Bone marrow (tissue), 2 donors: ENCODE results near the gene POGK.
"Not testable (repeated sequence)": the region's sequence is repeated elsewhere in the genome, so short reads cannot be mapped to it uniquely, and the experiment has no call there.

ENCODE experiments used
- DNase-seq, 2 donors: peaks; one replicate each; lab custom pipeline; 2025; lab: John Stamatoyannopoulos, UW

POGK gene, protein sequence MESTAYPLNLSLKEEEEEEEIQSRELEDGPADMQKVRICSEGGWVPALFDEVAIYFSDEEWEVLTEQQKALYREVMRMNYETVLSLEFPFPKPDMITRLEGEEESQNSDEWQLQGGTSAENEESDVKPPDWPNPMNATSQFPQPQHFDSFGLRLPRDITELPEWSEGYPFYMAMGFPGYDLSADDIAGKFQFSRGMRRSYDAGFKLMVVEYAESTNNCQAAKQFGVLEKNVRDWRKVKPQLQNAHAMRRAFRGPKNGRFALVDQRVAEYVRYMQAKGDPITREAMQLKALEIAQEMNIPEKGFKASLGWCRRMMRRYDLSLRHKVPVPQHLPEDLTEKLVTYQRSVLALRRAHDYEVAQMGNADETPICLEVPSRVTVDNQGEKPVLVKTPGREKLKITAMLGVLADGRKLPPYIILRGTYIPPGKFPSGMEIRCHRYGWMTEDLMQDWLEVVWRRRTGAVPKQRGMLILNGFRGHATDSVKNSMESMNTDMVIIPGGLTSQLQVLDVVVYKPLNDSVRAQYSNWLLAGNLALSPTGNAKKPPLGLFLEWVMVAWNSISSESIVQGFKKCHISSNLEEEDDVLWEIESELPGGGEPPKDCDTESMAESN

DNA sequence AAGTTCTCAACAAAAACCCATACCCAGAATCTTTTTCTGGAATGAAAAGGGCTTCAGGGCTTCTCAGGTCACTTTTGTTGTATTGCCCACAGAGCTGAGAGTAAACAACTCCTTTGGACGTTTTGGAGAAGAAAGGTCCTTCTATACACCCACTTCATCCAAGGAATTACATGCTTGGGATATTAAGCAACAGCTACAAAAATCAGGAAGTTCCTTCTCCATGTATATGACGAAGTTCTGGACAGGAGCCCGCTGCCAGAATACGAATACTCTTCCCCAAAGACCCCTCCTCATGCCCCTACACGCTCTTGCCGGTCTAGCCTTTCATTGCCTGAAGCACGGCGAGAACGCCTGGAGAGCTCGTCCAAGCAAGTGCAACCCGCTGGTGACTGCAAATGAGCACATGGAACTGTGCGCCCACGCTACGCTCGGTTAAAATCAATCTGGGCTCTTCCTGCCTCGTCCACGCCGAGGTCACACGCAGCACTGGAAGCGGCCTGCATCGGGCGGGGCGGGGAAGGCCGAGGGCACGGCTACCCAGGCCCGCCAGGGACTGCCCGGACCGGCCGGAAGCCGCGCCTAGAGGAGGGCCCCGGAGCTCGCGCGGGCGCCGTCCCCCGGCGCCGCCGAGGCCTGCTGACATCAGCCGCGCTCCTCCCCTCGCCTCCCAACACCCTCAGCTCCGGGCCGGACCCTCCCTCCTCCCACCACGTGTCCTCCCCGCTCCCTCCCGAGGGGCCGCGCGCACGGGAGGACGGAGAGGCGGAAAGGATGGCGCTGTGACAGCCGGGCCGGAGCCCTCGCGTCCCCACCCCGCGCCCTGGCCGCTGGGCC lies at the start of gene POGK:
TSS of gene POGK (plus strand) at position 710 of the 834 bp plus-strand sequence. CDS start 1,482 bp downstream, outside the sequence.
- DNase-seq: peak; percentile 54 to 59

DNA sequence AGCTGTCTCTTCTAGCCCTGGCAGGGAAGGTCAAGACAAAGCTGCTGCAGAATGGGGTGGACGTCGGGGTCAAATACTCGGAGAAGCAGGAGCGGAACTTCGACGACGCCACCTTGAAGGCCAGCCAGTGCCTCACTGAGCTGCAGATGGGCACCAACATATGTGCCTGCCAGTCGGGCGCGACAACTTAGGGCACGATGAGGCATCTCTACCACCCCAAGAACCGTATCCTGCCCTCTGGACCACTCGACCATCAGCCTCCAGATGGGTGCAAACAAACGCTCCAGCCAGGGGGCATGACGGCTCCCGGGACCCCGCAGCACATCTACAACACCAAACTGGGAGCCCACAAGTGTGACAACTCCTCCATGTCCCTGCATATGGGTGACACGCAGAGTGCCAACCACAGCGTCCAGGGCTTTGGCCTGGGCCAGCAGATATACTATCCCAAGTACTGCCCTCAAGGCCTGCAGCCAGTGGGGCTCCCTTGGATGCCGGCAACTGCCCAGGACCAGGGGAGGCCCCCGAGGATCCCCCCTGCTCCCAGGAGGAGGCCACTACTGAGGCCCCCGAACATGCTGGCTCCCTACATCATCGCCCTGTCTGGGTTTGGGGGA lies 42.5 kb upstream of the POGK start:
- no peak for DNase-seq

DNA sequence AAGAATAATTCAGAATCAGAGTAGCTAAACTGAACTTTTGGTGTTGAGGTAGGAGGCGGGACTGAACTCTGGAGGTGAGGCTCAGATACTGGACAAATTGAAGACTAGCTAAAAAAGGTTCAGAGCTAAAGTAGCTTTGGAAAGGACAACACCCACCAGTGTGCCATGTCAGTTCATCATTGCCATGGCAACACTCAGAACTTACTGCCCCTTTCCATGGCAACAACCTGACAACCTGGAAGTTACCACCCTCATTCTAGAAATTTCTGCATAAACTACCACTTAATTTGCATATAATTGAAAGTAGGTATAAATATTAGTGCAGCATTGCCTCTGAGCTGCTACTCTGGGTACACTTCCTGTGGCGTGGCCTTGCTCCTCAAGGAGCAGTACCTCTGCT lies 30.3 kb upstream of the POGK start:
- no peak for DNase-seq

DNA sequence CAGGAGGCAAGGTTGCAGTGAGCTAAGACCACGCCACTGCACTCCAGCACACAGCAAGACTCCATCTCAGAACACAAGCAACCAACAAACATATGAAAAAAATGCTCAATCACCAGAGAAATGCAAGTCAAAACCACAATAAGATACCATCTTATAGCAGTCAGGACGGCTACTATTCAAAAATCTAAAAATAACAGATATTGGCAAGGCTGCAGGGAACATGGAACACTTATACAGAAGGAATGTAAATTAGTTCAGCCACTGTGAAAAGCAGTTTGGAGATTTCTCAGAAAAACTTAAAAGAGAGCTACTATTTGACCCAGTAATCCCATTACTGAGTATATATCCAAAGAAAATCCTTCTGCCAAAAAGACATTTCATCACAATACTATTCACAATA lies 27.6 kb upstream of the POGK start:
- DNase-seq: no peak

DNA sequence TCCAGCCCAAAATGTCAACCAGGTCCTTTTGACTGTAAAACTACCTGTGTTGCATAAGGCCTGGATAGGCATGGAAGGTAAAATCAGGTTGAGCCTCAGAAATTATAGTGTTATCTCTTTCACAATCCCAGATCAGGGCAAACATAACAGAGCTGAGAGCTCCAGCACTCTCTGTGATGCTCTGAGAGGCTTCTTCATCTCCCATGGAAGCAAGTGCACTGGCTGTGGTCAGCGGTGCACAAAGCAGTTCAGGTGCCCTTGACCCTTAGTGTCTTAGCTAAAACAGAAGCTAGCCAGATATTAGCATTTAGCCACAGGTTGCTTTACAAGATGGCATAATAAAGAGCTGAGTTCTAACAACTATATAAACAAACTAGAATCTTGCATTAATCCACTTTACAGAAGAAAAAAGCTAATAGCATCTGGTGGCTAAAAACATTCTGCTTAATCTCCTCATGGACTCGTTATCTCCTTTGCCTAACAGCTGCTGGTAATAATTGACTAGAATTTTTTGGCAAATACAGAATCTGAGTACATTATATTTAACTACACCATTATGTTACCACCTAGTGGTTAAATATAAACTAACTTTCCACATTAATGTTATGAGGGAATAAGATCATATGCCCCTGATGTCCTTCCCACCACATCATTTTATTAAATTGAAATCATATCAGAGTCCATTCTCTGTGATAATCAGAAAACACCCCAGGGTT lies 25.6 kb upstream of the POGK start:
- DNase-seq: no peak

DNA sequence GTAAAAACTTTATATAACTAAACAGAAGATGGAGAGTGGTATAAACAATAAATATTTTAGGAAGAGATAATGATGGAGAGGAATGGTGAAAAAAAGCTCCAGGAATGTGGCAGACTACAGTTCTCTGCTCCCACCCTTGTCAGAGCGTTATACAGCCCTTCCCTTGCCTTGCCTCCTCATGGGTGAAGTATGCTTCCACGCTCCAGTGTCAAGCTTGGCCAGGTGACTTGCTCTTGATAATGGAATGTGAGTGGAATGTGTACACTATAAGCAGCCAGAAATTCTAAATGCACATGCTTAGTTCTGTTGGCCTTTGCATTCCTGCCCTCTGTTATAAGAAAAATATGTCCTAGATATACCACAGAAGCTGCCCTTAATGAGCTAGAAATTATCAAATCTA lies 24.7 kb upstream of the POGK start:
- no peak for DNase-seq

DNA sequence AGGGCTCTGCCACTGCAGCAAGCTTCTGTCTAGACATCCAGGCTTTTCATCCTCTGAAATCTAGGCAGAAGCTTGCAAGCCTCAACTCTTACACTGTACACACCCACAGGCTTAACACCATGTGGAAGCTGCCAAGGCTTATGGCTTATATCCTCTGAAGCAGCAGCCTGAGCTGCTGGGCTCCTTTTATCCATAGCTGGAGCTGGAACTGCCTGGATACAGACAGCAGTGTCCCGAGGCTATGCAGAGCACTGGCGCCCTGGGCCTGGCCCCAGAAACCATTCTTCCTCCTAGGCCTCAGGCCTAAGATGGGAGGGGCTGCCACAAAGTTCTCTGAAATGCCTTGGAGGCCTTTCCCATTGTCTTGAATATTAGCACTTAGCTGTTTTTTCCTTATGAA lies 19.3 kb upstream of the POGK start:
- DNase-seq: no peak

DNA sequence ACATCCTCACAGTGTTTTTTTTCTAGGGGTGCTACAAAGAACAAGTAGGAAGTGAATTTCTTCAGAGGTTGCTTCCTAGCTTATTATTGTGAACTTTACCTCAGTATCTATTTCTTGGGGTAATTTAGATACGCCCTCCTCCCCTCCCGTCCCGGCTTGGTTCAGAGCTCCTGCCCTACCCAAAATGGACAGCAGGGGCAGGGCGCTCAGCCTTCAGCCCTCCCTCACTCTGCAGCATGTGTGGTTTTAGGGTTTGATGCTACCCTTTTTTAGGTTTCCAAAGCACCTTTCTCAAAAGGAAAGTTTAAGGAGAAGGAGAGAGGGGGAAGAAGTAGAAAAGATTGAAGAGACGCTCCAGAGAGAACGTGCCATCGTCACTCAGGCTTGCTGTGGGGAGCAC lies 16.9 kb upstream of the POGK start:
- DNase-seq: no peak

DNA sequence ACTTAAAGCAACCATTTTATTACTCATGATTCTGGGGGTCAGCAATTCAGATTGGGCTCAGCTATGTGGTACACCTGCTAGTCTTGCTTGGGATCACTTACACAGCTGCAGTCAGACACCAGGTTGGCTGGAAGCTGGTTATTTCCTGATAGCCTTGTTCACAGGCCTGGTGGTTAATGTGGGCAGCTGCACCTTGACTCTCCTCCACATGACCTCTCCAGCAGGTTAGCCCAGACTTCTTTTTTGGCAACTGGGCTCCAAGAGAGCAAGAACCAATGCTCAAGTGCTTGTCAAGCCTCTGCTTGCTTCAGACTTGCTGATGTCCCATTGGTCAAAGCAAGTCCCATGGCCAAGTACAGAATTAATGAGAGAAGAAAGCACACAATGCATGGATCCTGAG lies 11.8 kb upstream of the POGK start:
- DNase-seq: no peak

DNA sequence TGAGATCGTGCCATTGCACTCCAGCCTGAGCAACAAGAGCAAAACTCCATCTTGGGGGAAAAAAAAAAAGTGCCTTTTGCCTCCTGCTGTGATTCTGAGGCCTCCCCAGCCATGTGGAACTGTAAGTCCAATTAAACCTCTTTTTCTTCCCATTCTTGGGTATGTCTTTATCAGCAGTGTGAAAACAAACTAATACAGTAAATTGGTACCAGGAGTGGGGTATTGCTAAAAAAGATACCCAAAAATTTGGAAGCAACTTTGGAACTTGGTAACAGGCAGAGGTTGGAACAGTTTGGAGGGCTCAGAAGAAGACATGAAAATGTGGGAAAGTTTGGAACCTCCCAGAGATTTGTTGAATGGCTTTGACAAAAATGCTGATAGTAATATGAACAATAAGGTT lies 9.5 kb upstream of the POGK start:
- DNase-seq: not testable (repeated sequence)

DNA sequence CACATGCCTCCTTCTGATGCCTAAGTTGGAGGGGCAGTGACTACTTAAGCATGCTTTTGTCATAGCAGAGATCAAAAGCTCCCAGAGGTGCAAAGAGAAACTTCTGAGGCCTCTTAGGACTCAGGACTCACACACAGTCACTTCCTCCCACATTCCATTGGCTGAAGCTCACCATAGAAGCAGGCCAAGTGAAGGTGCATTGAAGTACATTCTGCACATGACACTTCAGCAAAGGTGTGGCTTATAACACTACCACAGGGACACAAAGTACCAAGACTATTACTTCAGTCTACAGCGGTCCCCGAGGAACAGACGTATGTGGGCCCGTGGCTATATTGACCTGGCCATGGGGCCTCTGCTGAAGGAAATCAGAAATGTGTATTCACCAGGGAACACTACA lies 2.5 kb upstream of the POGK start:
- DNase-seq: no peak

DNA sequence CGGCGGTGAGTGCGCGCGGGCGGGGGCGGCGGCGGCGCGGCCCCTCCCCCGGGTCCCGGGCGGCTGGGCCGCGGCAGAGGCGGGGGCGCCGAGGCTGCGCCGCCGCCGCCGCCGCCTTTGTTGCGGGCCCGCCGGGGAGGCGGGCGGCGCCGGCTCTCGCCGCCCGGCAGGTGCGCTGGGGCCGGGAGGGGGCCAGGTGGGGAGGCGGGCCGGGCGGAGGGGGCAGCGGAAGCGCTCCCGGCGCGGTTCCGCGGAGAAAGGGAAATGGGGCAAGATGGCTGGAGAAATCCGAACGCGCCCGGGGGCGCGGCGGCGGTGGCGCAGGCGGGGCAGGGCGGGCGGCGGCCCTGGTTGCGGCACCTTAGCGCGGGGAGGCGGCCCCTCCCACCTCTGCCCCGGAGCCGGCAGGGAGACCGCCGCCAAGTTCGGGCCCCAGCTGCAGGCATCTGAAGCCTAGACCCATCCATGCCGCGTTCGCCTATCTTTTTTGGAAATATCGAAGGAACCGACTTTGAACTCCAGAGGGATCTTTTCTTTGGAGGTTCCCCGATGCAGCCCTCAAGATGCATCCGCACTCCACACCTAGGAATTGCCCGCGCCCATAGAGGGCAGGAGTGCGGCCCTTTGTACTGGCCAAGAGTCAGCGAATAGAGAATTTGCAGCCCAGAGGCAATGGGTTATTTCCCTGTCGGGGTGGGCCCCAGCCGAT lies 479 bp downstream of the POGK start:
- DNase-seq: peak in 1 of 2 donors; percentile 18

DNA sequence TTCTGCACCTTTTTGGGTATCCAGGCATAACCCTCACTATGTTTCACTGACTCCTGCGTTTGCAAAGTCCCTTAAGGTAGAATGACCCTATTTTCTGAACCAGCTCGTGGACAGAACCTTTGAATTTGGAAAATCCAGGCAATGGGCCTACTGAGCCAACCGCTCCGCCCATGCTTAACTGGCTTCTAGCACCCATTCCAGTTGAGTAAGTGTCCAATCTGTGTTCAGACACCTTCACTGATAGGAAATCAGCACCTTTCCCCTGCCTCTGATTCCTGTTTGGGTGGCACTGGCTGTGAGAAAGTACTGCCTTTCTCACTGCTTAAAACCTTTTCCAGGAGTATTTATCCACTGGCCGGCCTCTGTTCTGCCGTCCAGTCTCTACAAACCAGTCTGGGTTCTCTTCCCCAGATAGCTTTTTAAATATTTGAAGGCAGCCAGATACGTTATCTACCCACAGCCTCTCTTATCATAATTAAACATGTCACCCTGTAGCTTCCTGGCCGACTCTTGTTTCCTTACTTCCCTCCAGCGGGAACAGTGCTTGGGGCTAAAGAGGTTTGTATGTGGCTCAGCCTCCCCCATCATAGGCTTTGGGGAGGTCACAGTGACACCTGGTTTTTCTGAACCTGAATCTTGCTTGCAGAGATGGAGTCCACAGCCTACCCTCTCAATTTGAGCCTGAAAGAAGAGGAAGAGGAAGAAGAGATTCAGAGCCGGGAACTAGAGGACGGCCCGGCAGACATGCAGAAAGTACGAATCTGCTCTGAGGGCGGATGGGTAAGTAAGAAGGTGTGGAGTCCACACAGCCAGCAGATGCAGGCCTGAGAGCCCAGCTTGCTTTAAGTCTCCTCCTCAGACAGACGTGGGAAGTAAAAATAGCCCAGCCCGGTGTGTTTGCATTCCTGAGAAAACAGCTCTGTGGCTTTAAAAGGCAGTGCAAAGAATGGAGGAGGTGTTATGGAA lies 1.3 kb downstream of the POGK start:
- DNase-seq: no peak

DNA sequence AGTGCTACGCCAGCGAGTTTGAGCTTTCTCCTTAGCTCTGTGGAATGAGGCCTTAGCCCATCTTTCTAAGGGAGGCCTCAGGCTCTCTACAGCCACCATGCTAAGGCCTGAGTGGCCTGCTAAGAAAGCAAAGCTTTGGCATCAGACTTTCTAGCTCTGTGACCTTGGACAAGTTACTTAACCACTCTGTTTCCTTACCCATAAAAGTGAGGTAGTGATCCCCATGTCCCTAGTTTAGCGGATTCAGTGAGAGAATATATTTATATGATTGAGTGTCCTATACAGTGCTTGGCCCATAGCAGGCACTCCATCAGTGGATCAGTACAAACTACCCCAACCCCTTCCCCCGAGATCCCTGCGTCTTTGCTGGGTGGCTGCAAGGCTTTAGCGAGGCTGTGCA lies 4.0 kb downstream of the POGK start:
- DNase-seq: no peak

DNA sequence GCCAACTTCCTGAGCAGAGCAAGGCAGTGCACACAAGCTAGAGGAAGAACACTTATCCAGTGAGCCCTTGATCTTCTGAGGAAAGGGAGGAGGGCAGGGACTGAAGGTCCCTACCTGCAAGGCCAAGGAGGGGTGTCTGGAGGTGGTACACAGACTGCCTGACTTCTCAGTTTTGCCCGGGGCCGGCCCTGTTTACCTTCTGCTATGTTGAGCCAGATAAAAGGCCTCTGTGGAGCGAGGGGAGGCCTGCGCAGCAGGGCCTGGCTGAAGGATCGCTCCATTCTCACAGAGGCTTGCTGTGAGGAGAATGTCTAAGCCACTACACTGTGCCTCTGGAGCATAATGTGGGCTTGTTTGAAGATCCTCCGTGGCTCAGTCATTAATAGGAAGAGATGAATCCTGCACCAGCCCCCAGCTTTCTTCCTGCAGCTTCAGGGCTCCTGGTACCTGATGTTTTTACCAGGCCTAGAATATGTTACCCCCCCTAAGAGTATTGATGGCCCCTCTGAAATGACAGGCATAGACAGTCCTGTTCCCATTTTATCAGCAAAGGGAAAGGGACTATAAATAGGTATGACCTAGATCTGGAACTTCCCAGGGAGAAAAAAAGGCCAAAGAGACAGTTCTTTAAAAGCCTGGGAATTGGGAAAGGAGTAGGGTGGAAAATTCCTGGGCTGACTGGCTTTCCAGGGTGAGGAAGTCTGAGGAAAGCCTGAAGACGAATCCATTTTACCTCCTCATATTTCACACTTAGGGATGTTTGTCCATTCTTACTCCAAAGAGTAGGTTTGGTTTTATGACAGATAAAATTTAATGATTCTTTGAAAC lies 4.7 kb downstream of the POGK start:
- no peak for DNase-seq

DNA sequence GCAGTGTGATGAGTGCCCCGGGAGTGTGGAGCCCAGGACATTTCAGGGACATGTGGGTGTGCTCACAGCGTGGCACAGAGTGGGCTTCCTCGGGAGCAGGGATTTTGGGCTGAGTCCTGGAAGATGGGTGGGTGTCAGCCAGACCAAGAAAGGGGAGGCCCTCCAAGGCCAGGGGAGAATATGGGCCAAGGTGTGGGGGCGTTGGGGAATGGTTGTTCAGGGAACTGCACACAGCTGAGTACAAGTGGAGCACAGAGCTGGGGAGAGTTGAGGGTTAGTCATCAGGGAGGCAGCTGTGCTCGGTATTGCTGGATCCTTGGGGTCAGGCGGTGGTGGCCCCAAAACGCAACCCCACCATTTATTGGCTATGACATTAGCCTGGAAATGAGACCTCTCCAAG lies 5.5 kb downstream of the POGK start:
- no peak for DNase-seq

DNA sequence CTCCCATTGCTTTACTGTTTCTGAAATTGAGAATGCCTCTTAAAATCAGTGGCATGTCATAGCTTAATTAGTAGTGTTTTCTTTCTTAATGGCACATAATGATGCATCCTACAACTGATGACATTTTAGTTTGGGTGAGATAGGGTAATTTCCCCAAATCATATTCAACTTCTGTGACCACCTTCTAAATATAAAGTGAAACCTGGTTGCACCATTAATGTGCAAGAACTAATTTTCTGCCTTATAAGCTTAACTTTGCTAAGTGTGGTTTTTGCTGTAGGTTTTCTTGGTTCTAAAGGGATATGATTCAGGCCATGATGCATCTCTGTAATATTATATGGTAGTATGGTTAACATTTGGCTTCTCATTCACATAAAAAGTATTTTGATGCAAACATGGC lies 8.9 kb downstream of the POGK start:
- DNase-seq: no peak

DNA sequence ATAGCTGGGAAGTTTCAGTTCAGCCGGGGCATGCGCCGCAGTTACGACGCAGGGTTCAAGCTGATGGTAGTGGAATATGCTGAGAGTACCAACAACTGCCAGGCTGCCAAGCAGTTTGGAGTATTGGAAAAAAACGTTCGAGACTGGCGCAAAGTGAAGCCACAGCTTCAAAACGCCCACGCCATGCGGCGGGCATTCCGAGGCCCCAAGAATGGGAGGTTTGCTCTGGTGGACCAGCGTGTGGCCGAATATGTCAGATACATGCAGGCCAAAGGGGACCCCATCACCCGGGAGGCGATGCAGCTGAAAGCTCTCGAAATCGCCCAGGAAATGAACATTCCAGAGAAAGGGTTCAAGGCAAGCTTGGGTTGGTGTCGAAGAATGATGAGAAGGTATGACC lies 9.9 kb downstream of the POGK start:
- DNase-seq: no peak

DNA sequence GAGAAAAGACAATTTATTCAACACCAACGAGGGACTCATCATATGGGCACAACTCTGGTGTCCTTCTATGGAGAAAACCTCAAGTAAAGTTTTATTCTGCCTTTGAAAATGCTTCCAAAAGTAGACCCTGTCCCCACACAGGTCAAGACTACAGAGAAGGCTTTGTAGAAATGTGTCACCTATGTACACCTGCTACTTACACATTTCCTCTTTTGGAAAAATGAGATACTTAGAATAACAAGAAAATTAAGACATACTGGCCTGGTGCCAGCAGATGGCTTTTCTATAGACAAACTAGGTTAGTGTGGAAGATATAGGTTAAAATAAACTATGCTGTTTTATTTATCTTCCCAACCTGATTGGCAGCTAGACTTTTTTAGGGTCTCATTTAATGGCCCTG lies 13.6 kb downstream of the POGK start:
- no peak for DNase-seq
